Caki2 (cell line): ENCODE measurements around the gene ABHD14A. TPM values are rescaled to one million over a fixed set of nuclear protein-coding genes. Genes with fewer than 3 reads are reported as not detected.

Source experiments
- DNase-seq: peaks from one replicate; pipeline ENCODE4 v3.0.0-alpha.2; 2015; ENCODE audit warnings: low read depth
- in situ Hi-C: cut with HindIII; loops from 2 replicates; pipeline ENCODE4 v1.10.0; 2016; ENCODE audit warnings: low sequenced_read_pairs, low pct_unique_long_range_greater_than_20kb, mixed read lengths
- total RNA-seq: library from RNA; depleted of rRNA; stranded (reverse); fragments of >200 nt; shearing (Covaris generic); gene quantifications from 2 replicates; pipeline ENCODE4 v1.2.3, GENCODE V29; 2014; ENCODE audit warnings: low replicate concordance

Gene ABHD14A
- total RNA-seq, 1 experiment from 2014 or later: 12.8 TPM

GRCh38 chr3:52005571-52005986 is 30.7 kb downstream of the ABHD14A start:
- in situ Hi-C loops: no loop called here
- DNase-seq: no peak

GRCh38 chr3:52006017-52006819 is 31.4 kb downstream of the ABHD14A start:
- in situ Hi-C loops: no loop called here
- no peak for DNase-seq

- DNase-seq: no peak
- in situ Hi-C loops: no loop called here
Measured at GRCh38 chr3:52006820-52007133, 31.9 kb downstream of the ABHD14A start.

GRCh38 chr3:52007291-52007690 is 32.4 kb downstream of the ABHD14A start:
- no peak for DNase-seq
- in situ Hi-C loops: no loop called here

- in situ Hi-C loops: no loop called here
Measured at GRCh38 chr3:52010431-52010830, 35.6 kb downstream of the ABHD14A start.

GRCh38 chr3:52012699-52013098 is 37.8 kb downstream of the ABHD14A start:
- in situ Hi-C loops: no loop called here
- no peak for DNase-seq

More at GRCh38 chr3:52010431-52010830, 35.6 kb downstream of the ABHD14A start:
- DNase-seq: no peak

GRCh38 chr3:52013802-52014598 is 39.1 kb downstream of the ABHD14A start:
- in situ Hi-C loops: no loop called here
- no peak for DNase-seq

- DNase-seq: no peak
Measured at GRCh38 chr3:52014613-52015012, 39.7 kb downstream of the ABHD14A start.

GRCh38 chr3:52015438-52016228 is 40.8 kb downstream of the ABHD14A start:
- DNase-seq: no peak
- in situ Hi-C loops: no loop called here

More at GRCh38 chr3:52014613-52015012, 39.7 kb downstream of the ABHD14A start:
- in situ Hi-C loops: no loop called here

GRCh38 chr3:52017586-52017985 is 42.7 kb downstream of the ABHD14A start:
- DNase-seq: no peak
- in situ Hi-C loops: no loop called here

GRCh38 chr3:52018319-52019000 is 43.6 kb downstream of the ABHD14A start:
- DNase-seq: no peak
- in situ Hi-C loops: no loop called here

- in situ Hi-C loops: no loop called here
- no peak for DNase-seq
Measured at GRCh38 chr3:52019352-52020080, 44.7 kb downstream of the ABHD14A start.

- in situ Hi-C loops: no loop called here
- no peak for DNase-seq
Measured at GRCh38 chr3:52020796-52021195, 45.9 kb downstream of the ABHD14A start.

GRCh38 chr3:52021489-52022268 is 46.8 kb downstream of the ABHD14A start:
- in situ Hi-C loops: no loop called here

GRCh38 chr3:52022323-52023100 is 47.6 kb downstream of the ABHD14A start:
- in situ Hi-C loops: no loop called here
- no peak for DNase-seq

More at GRCh38 chr3:52021489-52022268, 46.8 kb downstream of the ABHD14A start:
- no peak for DNase-seq

- in situ Hi-C loops: no loop called here
- no peak for DNase-seq
Measured at GRCh38 chr3:52023101-52023770, 48.4 kb downstream of the ABHD14A start.
